Fibroblast of gingiva (primary cell): ENCODE measurements around the gene IRGQ.
"Not testable (repeated sequence)": the region's sequence is repeated elsewhere in the genome, so short reads cannot be mapped to it uniquely, and the experiment has no call there.

ENCODE experiments used
- DNase-seq: peaks from one replicate; pipeline ENCODE4 v3.0.0-alpha.2; 2011; ENCODE audit warnings: low read depth

The IRGQ gene

GRCh38 chr19:43595999-43596841, at the start of gene IRGQ, which contains the start of gene ZNF576:
Gene IRGQ (minus strand): TSS chr19:43596134. CDS start chr19:43595338, 796 bp downstream.
Gene ZNF576 (plus strand): TSS chr19:43596595. CDS start chr19:43597109, 514 bp downstream.
- peak; percentile 98 for DNase-seq

- no peak for DNase-seq
These were observed 48.2 kb upstream of the IRGQ start for GRCh38 chr19:43644181-43644580.

- DNase-seq, result no peak
These were observed 47.4 kb upstream of the IRGQ start for GRCh38 chr19:43643326-43643725.

- DNase-seq, result no peak
These were observed 46.6 kb upstream of the IRGQ start for GRCh38 chr19:43642531-43642930.

GRCh38 chr19:43641333-43641732, 45.4 kb upstream of the IRGQ start:
- no peak for DNase-seq

GRCh38 chr19:43640424-43640757, 44.5 kb upstream of the IRGQ start:
- no peak for DNase-seq

GRCh38 chr19:43639519-43640423, 43.8 kb upstream of the IRGQ start, which contains the start of gene CADM4:
Gene CADM4 (minus strand): TSS chr19:43639850. CDS start chr19:43639790, 60 bp downstream.
- no peak for DNase-seq

GRCh38 chr19:43638995-43639518, 43.1 kb upstream of the IRGQ start:
- no peak for DNase-seq

GRCh38 chr19:43638214-43638994, 42.5 kb upstream of the IRGQ start:
- no peak for DNase-seq

- no peak for DNase-seq
These were observed 40.3 kb upstream of the IRGQ start for GRCh38 chr19:43636121-43636683.

GRCh38 chr19:43635561-43635940, 39.6 kb upstream of the IRGQ start:
- not testable (repeated sequence) for DNase-seq

GRCh38 chr19:43634872-43635560, 39.1 kb upstream of the IRGQ start:
- DNase-seq, result no peak

GRCh38 chr19:43634506-43634871, 38.6 kb upstream of the IRGQ start:
- no peak for DNase-seq

- no peak for DNase-seq
These were observed 38.1 kb upstream of the IRGQ start for GRCh38 chr19:43634068-43634467.

- DNase-seq, result no peak
These were observed 37.6 kb upstream of the IRGQ start for GRCh38 chr19:43633520-43633919.

GRCh38 chr19:43631491-43631890, 35.6 kb upstream of the IRGQ start:
- no peak for DNase-seq

GRCh38 chr19:43628646-43629326, 32.9 kb upstream of the IRGQ start:
- no peak for DNase-seq

GRCh38 chr19:43626838-43627237, 30.9 kb upstream of the IRGQ start:
- DNase-seq, result no peak

- DNase-seq, result no peak
These were observed 30.1 kb upstream of the IRGQ start for GRCh38 chr19:43625918-43626579.

GRCh38 chr19:43624933-43625332, 29.0 kb upstream of the IRGQ start:
- DNase-seq, result no peak
